K562 (cell line): ENCODE results near the gene MAGI3. TPM values are rescaled to one million over a fixed set of nuclear protein-coding genes. Genes with fewer than 3 reads are reported as not detected.

ENCODE experiments used
- ATAC-seq: fragments of 200-7000 bp; cut with Tn5 transposase; 3 replicates; pipeline ENCODE4 v1.9.1; 2020; ENCODE audit warnings: moderate library complexity
- BruUV-seq: library from RNA; stranded (reverse); fragments of 400-500 nt; replicated peaks from 2 replicates; lab custom pipeline; 2021; lab: Mats Ljungman, UMichigan
- CTCF ChIA-PET: fragments of 300-600 bp; formaldehyde crosslinking; extraction: SDS; loops from one replicate; lab custom pipeline; 2021; ENCODE audit warnings: low intra/inter-chr PET ratio; lab: Yijun Ruan, JAX
- POLR2A ChIA-PET: fragments of 300-600, 350-650 bp; sonication (Branson Sonifier 250); formaldehyde crosslinking; extraction: SDS; loops from one replicate; lab custom pipeline; 2021; ENCODE audit warnings: antibody characterized with exemption, inconsistent platforms; lab: Yijun Ruan, JAX
- DNase-seq, 4 experiments: peaks; one replicate each; pipeline versions ENCODE4 v3.0.0 to v3.0.0-alpha.2; 2011 to 2018; ENCODE audit warnings: low spot score in 3 of 4, mixed read lengths in 3 of 4; ENCODE audit errors: extremely low read depth in 1 of 4
- FAIRE-seq: peaks from 2 replicates; lab custom pipeline; 2011; peaks lifted over from hg19 to GRCh38; lab: Jason Lieb, UNC
- H2AFZ ChIP-seq: 2 replicates; pipeline ENCODE4 v1.6.0; 2011; ENCODE audit warnings: low read depth, low read length, control low read depth, inconsistent platforms
- H3K27ac ChIP-seq: fragments of 200-600 bp; 3 replicates; pipeline ENCODE4 v1.8.0; 2011; ENCODE audit warnings: low read depth, mild to moderate bottlenecking, control low read depth, inconsistent platforms, low read length, moderate library complexity, mixed read lengths; ENCODE audit errors: extremely low read depth
- H3K27me3 ChIP-seq, 2 experiments: fragments of 300-600 bp in 1 of 2; 2 replicates in 1 of 2; 3 replicates in 1 of 2; pipeline versions ENCODE4 v1.6.0 to v1.8.0; 2011; ENCODE audit warnings: inconsistent platforms in 2 of 2, low read length in 2 of 2, mild to moderate bottlenecking in 1 of 2, mixed read lengths in 1 of 2, moderate library complexity in 1 of 2; ENCODE audit not compliant: control insufficient read depth in 2 of 2, insufficient read depth in 2 of 2
- H3K36me3 ChIP-seq: fragments of 300-600 bp; 3 replicates; pipeline ENCODE4 v1.8.0; 2011; ENCODE audit warnings: mild to moderate bottlenecking, low read length, inconsistent platforms; ENCODE audit not compliant: control insufficient read depth, insufficient read depth
- H3K4me1 ChIP-seq, 2 experiments: fragments of 200-600 bp in 1 of 2; replicated peaks in 1 of 2; 2 replicates in 1 of 2; 3 replicates in 1 of 2; pipeline versions ENCODE4 v1.5.1 to v1.8.0; 2011; ENCODE audit warnings: inconsistent platforms in 2 of 2, low read length in 2 of 2, mild to moderate bottlenecking in 1 of 2, mixed read lengths in 1 of 2, moderate library complexity in 1 of 2; ENCODE audit not compliant: control insufficient read depth in 2 of 2, insufficient read depth in 2 of 2
- H3K4me2 ChIP-seq: 2 replicates; pipeline ENCODE4 v1.6.1; 2011; ENCODE audit warnings: low read length, control low read depth, inconsistent platforms, mixed read lengths; ENCODE audit not compliant: insufficient read depth
- H3K4me3 ChIP-seq: fragments of 200-600 bp; sonication (generic), shearing (Covaris generic); 2 replicates; pipeline ENCODE4 v1.5.1; 2016; ENCODE audit warnings: control low read depth, inconsistent platforms
- H3K79me2 ChIP-seq: fragments of 200-600 bp; 3 replicates; pipeline ENCODE4 v1.8.0; 2011; ENCODE audit warnings: low read length, inconsistent platforms; ENCODE audit not compliant: control insufficient read depth, insufficient read depth
- H3K9ac ChIP-seq, 2 experiments: 2 replicates each; pipeline versions ENCODE4 v1.6.0 to v1.6.1; 2011; ENCODE audit warnings: low read depth in 2 of 2, low read length in 2 of 2, control low read depth in 1 of 2, inconsistent platforms in 1 of 2, mild to moderate bottlenecking in 1 of 2, mixed read lengths in 1 of 2; ENCODE audit not compliant: insufficient read depth in 1 of 2
- H3K9me1 ChIP-seq: one replicate; pipeline ENCODE4 v1.6.0; 2011; ENCODE audit warnings: inconsistent platforms, mild to moderate bottlenecking, low read length, moderate library complexity; ENCODE audit not compliant: control insufficient read depth, insufficient read depth
- H3K9me3 ChIP-seq: replicated peaks from 2 replicates; pipeline ENCODE4 v1.5.1; 2011; ENCODE audit warnings: low read depth, low read length, inconsistent platforms; ENCODE audit not compliant: control insufficient read depth, insufficient read depth
- H4K20me1 ChIP-seq: replicated peaks from 2 replicates; pipeline ENCODE4 v1.6.1; 2011; ENCODE audit warnings: low read length, inconsistent platforms, mixed read lengths; ENCODE audit not compliant: control insufficient read depth, insufficient read depth
- CBFA2T2 ChIP-seq: fragments of 450-650 bp; conservative IDR thresholded peaks from 2 replicates; pipeline ENCODE4 v1.6.1; 2017; ENCODE audit warnings: mild to moderate bottlenecking
- NEUROD1 ChIP-seq: fragments of 150-350 bp; IDR thresholded peaks from 2 replicates; pipeline ENCODE4 v1.6.1; 2014; ENCODE audit warnings: borderline replicate concordance, low read length, low read depth; ENCODE audit not compliant: partially characterized antibody
- RBM14 ChIP-seq: fragments of 200-400 bp; formaldehyde crosslinking; IDR thresholded peaks from 2 replicates; pipeline ENCODE4 v1.6.1; 2018; ENCODE audit warnings: low read depth, mild to moderate bottlenecking, low read length, moderate library complexity, borderline replicate concordance; ENCODE audit not compliant: insufficient read depth
- STAT5A ChIP-seq: IDR thresholded peaks from 2 replicates; pipeline ENCODE4 v1.6.1; 2012; ENCODE audit warnings: low read length, inconsistent platforms, borderline replicate concordance
- ZFP1 ChIP-seq: fragments of 450-650 bp; formaldehyde crosslinking; IDR thresholded peaks from 2 replicates; pipeline ENCODE4 v1.4.0; 2020; ENCODE audit warnings: mild to moderate bottlenecking, mixed read lengths
- ZKSCAN1 ChIP-seq: fragments of 150-350 bp; IDR thresholded peaks from 2 replicates; pipeline ENCODE4 v1.6.1; 2016; ENCODE audit warnings: low read depth, low read length
- whole genome bisulfite sequencing: fragments of 100-300 bp; shearing (Covaris generic); methylation state at CpG from one replicate; pipeline ENCODE4 v1.1.6; 2016; ENCODE audit warnings: low coverage, mixed read lengths; ENCODE audit not compliant: insufficient coverage; ENCODE audit errors: missing lambda C conversion rate; 5-methylcytosine and 5-hydroxymethylcytosine counted together
- in situ Hi-C: fragments of 300-500 bp; cut with MboI; formaldehyde crosslinking; loops from 4 replicates; pipeline ENCODE4 v1.15.0; 2018; ENCODE audit warnings: inconsistent platforms, mixed read lengths
- intact Hi-C: fragments of 100-400 bp; cut with micrococcal nuclease; formaldehyde crosslinking; loops from 2 replicates; pipeline ENCODE4 v1.14.2; 2022
- polyA plus RNA-seq, 8 experiments: library from polyadenylated mRNA; depleted of rRNA in 4 of 8; stranded (reverse) in 5 of 8; unstranded in 3 of 8; fragments of >200 nt; fragmentation: Nextera tagmentation in 2 of 8; fragmentation: Illumina TruSeq in 1 of 8; extraction: Ambion mirVana in 2 of 8; extraction: Trizol in 1 of 8; gene quantifications; 2 replicates each; pipeline versions ENCODE4 v1.2.1 to v1.2.3, GENCODE V29; 2011 to 2014; ENCODE audit warnings: inconsistent platforms in 1 of 8, missing spikeins in 1 of 8
- total RNA-seq, 7 experiments: library from RNA; depleted of rRNA in 6 of 7; stranded (reverse); fragments of >200 nt in 6 of 7; fragmentation: Illumina TruSeq in 2 of 7; extraction: Trizol in 2 of 7; gene quantifications; 2 replicates each; pipeline versions ENCODE4 v1.2.1 to v1.2.3, GENCODE V29; 2011 to 2021; ENCODE audit warnings: low replicate concordance in 1 of 7

The MAGI3 gene
- total and polyA plus RNA-seq, 9 of the 15 experiments (the other 6 are each of a cell fraction or from before 2014, with no cell fraction given) = 1.0 to 8.6 (median 5.5) TPM

DNA sequence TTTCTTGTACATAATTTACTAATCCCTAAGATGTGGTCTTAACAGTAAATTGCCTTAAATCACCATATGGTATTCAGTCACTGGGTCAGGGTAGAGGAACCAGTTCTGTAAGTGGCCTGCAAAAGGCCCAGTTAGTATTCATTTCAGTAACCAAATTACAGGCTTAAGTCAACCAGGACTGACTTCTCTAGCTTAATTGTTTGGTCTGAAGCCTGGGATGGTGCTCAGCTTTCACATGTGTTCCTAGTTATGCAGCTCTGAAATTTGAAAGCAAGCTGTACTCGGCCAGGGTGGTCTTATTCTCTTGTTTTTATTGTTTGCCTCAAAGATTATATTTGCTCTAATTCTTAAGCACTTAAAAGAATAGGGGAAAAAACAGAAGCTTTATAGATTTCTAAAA, 144.6 kb downstream of the MAGI3 start:
- Histone ChIP-seq H3K4me2 (no peak overlapping the region), H3K9me1 (no peaks in the 10 kb centered on the region), H4K20me1 (no peaks in the 10 kb centered on the region), H3K4me3 (no peak overlapping the region), H3K9me3 (no peaks in the 10 kb centered on the region), H3K4me1 (no peaks in the 10 kb centered on the region), H3K27ac (no peak overlapping the region), H3K27me3 (no peaks in the 10 kb centered on the region), H3K36me3 (no peaks in the 10 kb centered on the region), H3K9ac (no peak overlapping the region), H3K79me2 (no peaks in the 10 kb centered on the region), H2AFZ (no peak overlapping the region)
- no peak for ATAC-seq
- no peak for FAIRE-seq
- ChIA-PET CTCF (no interaction called here), POLR2A (interaction anchor here (0.5 kb wide), 1 partner anchor 13 kb away, joined by 3 read pairs; no protein-coding TSS in a partner anchor)
- intact Hi-C loops (no loop called here), in situ Hi-C loops (no loop called here)
- DNase-seq = no peak
- no TSS peak for BruUV-seq
- 6% methylated on average over 1 of the region's 1 CpG for WGBS
- TF ChIP-seq ZKSCAN1 (no peak), RBM14 (no peak), NEUROD1 (no peak), CBFA2T2 (no peak), ZFP1 (CRISPR knock-in tag) (no peak), STAT5A (no peak)
